ENCODE measurements around the gene MED7. TPM values are rescaled to one million over a fixed set of nuclear protein-coding genes. Genes with fewer than 3 reads are reported as not detected.
A peak's percentile ranks its signal among the peaks of the same experiment; 100 is the strongest.

MED7 gene
- total and polyA plus RNA-seq, 9 of the 15 experiments (the other 6 are each of a cell fraction or from before 2014, with no cell fraction given) = 4.5 to 38.7 (median 12.2) TPM

DNA sequence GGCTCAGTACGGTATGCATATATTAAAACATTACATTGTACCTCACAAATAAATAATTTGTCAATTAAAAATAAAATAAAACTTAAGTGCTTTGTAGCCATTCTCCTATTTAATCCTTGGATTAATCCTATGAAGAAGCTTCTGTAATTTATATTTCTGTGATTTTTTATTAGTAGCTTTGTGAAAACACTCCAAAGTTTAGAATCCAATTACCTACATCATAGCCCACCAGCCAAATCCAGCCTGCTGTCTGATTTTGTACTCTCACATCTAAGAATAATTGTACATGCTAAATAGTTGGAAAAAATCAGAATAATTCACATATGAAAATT lies 10.4 kb downstream of the MED7 start:
- no peak for FAIRE-seq
- POLR2A ChIA-PET = interaction anchor here (0.6 kb wide), 2 partner anchors 357 to 600 kb away, joined by 4 to 5 read pairs; no protein-coding TSS in a partner anchor
- CTCF ChIA-PET (ENCODE audit: low intra/inter-chr PET ratio) = no interaction called here

DNA sequence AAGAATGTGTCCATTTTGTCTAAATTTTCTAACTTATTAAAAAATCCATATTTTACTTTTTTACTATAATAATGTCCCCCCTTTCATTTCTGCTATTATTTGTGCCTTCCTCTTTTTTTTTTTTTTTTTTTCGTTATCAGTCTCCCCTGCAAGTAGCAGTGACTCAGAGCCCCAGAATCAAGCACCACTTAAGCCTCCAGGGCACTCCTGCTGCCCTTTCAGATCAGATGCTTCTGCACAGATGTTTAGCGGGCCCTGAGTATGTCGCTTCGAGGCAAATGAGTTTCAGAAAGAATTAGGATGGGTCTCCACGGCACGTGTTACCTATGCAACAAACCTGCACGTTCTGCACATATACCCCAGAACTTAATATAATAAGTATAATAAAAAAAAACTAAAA lies 11.7 kb downstream of the MED7 start:
- no peak overlapping the region for H3K27ac ChIP-seq (ENCODE audit: extremely low read depth, low read depth, low read length)
- H3K4me1 ChIP-seq (replicated peaks in 1 of 2; ENCODE audit: control insufficient read depth in 2 of 2, insufficient read depth in 2 of 2, low read length in 2 of 2) = no peaks in the 10 kb centered on the region; a peak in 1 of 5 replicates
- no peak overlapping the region for H3K4me2 ChIP-seq (ENCODE audit: insufficient read depth, low read length)
- BruUV-seq (replicated peaks) = no TSS peak
- TF ChIP-seq FIP1L1 (IDR thresholded peaks at IDR 0.05; ENCODE audit: low read depth, low read length, poor library complexity, severe bottlenecking) = no peak
- TF ChIP-seq TEAD4 (IDR thresholded peaks at IDR 0.05; ENCODE audit: low read length) = 0 out of 2 replicates have a peak, but pooled peaks have one; percentile 25
- no peak for TF ChIP-seq TEAD4 (CRISPR knock-in tag; IDR thresholded peaks at IDR 0.05; ENCODE audit: borderline replicate concordance)
- TF ChIP-seq JUND (IDR thresholded peaks at IDR 0.05; ENCODE audit: borderline replicate concordance, low read depth, low read length) = 0 out of 2 replicates have a peak, but pooled peaks have one; percentile 22
- TF ChIP-seq JUND (tag; IDR thresholded peaks at IDR 0.05; ENCODE audit: borderline replicate concordance, low read depth, low read length) = no peak
- TF ChIP-seq TFAM (CRISPR knock-in tag; conservative IDR thresholded peaks at IDR 0.05) = no peak
- TF ChIP-seq FOSL1 (tag; conservative IDR thresholded peaks at IDR 0.05) = peak; percentile 44
- TF ChIP-seq CBFA2T3 (IDR thresholded peaks at IDR 0.05) = peak; percentile 36
- TF ChIP-seq ZNF384 (IDR thresholded peaks at IDR 0.05; ENCODE audit: low read depth, low read length) = peak; percentile 73
- TF ChIP-seq EHMT2 (IDR thresholded peaks at IDR 0.05) = no peak
- no peak for TF ChIP-seq NCOA2 (IDR thresholded peaks at IDR 0.05; ENCODE audit: partially characterized antibody in 2 of 2)
- TF ChIP-seq, protein P1, sequence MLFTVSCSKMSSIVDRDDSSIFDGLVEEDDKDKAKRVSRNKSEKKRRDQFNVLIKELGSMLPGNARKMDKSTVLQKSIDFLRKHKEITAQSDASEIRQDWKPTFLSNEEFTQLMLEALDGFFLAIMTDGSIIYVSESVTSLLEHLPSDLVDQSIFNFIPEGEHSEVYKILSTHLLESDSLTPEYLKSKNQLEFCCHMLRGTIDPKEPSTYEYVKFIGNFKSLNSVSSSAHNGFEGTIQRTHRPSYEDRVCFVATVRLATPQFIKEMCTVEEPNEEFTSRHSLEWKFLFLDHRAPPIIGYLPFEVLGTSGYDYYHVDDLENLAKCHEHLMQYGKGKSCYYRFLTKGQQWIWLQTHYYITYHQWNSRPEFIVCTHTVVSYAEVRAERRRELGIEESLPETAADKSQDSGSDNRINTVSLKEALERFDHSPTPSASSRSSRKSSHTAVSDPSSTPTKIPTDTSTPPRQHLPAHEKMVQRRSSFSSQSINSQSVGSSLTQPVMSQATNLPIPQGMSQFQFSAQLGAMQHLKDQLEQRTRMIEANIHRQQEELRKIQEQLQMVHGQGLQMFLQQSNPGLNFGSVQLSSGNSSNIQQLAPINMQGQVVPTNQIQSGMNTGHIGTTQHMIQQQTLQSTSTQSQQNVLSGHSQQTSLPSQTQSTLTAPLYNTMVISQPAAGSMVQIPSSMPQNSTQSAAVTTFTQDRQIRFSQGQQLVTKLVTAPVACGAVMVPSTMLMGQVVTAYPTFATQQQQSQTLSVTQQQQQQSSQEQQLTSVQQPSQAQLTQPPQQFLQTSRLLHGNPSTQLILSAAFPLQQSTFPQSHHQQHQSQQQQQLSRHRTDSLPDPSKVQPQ (CRISPR knock-in tag; IDR thresholded peaks at IDR 0.05; ENCODE audit: borderline replicate concordance) = no peak
- H3K4me3 ChIP-seq = no peak overlapping the region
- no peaks in the 10 kb centered on the region for H3K9me3 ChIP-seq (replicated peaks; ENCODE audit: control insufficient read depth, insufficient read depth, low read depth, low read length)
- no peak overlapping the region for H3K9ac ChIP-seq (ENCODE audit: insufficient read depth in 1 of 2, low read depth in 2 of 2, low read length in 2 of 2)
- in situ Hi-C loops (cut with MboI) = loop anchor here (10.0 kb wide), 1 partner anchor 1996 kb away; no protein-coding TSS in a partner anchor
- ChIA-PET POLR2A (no interaction called here), CTCF (ENCODE audit: low intra/inter-chr PET ratio) (no interaction called here)
- intact Hi-C loops (cut with micrococcal nuclease) = loop anchor here (5.0 kb wide), 1 partner anchor 1994 kb away; no protein-coding TSS in a partner anchor
- FAIRE-seq = no peak
- H2AFZ ChIP-seq (ENCODE audit: low read depth, low read length) = no peak overlapping the region
- H3K9me1 ChIP-seq (ENCODE audit: control insufficient read depth, insufficient read depth, low read length) = no peaks in the 10 kb centered on the region
- H4K20me1 ChIP-seq (replicated peaks; ENCODE audit: control insufficient read depth, insufficient read depth, low read length) = no peaks in the 10 kb centered on the region
- ATAC-seq = peak; percentile 61
- H3K79me2 ChIP-seq (ENCODE audit: control insufficient read depth, insufficient read depth, low read length) = no peaks in the 10 kb centered on the region
- 1% methylated on average over 6 of the region's 7 CpGs for WGBS (ENCODE audit: insufficient coverage, low coverage, missing lambda C conversion rate)
- no peaks in the 10 kb centered on the region for H3K36me3 ChIP-seq (ENCODE audit: control insufficient read depth, insufficient read depth, low read length)
- no peaks in the 10 kb centered on the region for H3K27me3 ChIP-seq (ENCODE audit: control insufficient read depth in 2 of 2, insufficient read depth in 2 of 2, low read length in 2 of 2)
- peak in 2 of 4 experiments; percentile 23 to 25 for DNase-seq (ENCODE audit: extremely low read depth in 1 of 4, low spot score in 3 of 4)

More for the DNA sequence above, 10.4 kb downstream of the MED7 start:
- H3K9me1 ChIP-seq (ENCODE audit: control insufficient read depth, insufficient read depth, low read length) = no peaks in the 10 kb centered on the region
- H2AFZ ChIP-seq (ENCODE audit: low read depth, low read length) = no peak overlapping the region
- no peaks in the 10 kb centered on the region for H3K79me2 ChIP-seq (ENCODE audit: control insufficient read depth, insufficient read depth, low read length)
- H3K27me3 ChIP-seq (ENCODE audit: control insufficient read depth in 2 of 2, insufficient read depth in 2 of 2, low read length in 2 of 2) = no peaks in the 10 kb centered on the region
- H3K4me2 ChIP-seq (ENCODE audit: insufficient read depth, low read length) = no peak overlapping the region
- H3K36me3 ChIP-seq (ENCODE audit: control insufficient read depth, insufficient read depth, low read length) = no peaks in the 10 kb centered on the region
- no TSS peak for BruUV-seq (replicated peaks)
- 0% methylated on average over 1 of the region's 1 CpG for WGBS (ENCODE audit: insufficient coverage, low coverage, missing lambda C conversion rate)
- H3K27ac ChIP-seq (ENCODE audit: extremely low read depth, low read depth, low read length) = no peak overlapping the region
- no peaks in the 10 kb centered on the region for H3K9me3 ChIP-seq (replicated peaks; ENCODE audit: control insufficient read depth, insufficient read depth, low read depth, low read length)
- in situ Hi-C loops (cut with MboI) = loop anchor here (10.0 kb wide), 1 partner anchor 1997 kb away; no protein-coding TSS in a partner anchor
- ATAC-seq = no peak
- no peaks in the 10 kb centered on the region for H4K20me1 ChIP-seq (replicated peaks; ENCODE audit: control insufficient read depth, insufficient read depth, low read length)
- DNase-seq (ENCODE audit: extremely low read depth in 1 of 4, low spot score in 3 of 4) = no peak
- TF ChIP-seq ZNF444 (CRISPR knock-in tag; IDR thresholded peaks at IDR 0.05) (no peak), ZNF699 (CRISPR knock-in tag; IDR thresholded peaks at IDR 0.05; ENCODE audit: insufficient replicate concordance) (no peak), HNRNPL (IDR thresholded peaks at IDR 0.05; ENCODE audit: low read depth, low read length) (no peak)
- no peaks in the 10 kb centered on the region; a peak in 1 of 5 replicates for H3K4me1 ChIP-seq (replicated peaks in 1 of 2; ENCODE audit: control insufficient read depth in 2 of 2, insufficient read depth in 2 of 2, low read length in 2 of 2)
- intact Hi-C loops (cut with micrococcal nuclease) = loop anchor here (5.0 kb wide), 1 partner anchor 1995 kb away; no protein-coding TSS in a partner anchor
- no peak overlapping the region for H3K4me3 ChIP-seq
- H3K9ac ChIP-seq (ENCODE audit: insufficient read depth in 1 of 2, low read depth in 2 of 2, low read length in 2 of 2) = no peak overlapping the region
